HT1080 (cell line): Measurements from ENCODE around the gene F7. TPM values are rescaled to one million over a fixed set of nuclear protein-coding genes. Genes with fewer than 3 reads are reported as not detected.

ENCODE experiments used
- DNase-seq: peaks from one replicate; pipeline ENCODE4 v3.0.0-alpha.2; 2015; ENCODE audit warnings: low read depth
- total RNA-seq: library from RNA; depleted of rRNA; stranded (reverse); fragments of >200 nt; shearing (Covaris generic); gene quantifications from 2 replicates; pipeline ENCODE4 v1.2.3, GENCODE V29; 2014

Gene F7
- total RNA-seq, 1 experiment from 2014 or later = 0.10 TPM

DNA sequence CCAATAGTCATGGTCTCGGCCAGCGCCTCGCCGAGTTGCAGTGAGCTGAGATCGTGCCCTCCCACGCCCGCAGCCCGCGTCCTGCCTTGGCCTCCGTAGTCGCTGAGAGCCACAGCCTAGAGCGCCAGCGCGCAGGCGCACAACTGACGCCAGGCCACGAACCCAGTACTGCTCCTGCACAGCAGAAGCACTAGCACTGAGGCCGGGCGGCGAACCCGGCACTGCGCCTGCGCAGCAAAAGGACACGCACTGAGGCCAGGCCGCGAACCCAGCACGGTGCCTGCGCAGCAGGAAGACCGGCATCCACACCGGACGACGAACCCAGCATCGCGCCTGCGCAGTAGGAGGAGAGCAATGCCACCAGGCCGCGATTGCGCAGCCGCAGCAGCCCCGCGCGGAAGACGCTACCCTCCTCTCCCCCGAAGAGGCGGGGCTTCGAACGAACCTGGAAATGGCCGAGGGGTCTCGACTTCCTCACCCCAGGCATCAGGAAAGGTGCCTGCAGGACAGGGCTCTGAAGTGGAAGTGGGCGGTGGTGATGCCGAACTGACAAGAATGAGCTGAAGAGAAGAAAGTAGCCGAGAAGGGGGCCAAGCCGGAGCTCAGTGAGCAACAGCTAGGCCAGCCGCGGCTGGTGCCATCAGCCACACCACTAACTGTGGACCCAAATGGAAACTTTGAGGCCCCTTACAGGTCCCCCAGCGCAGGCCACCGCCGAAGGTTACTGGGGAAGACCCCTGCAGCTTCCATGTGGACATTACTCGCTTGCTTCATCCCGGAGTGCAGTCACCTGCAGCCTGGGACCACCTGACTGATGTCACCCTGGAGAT lies 24.5 kb downstream of the F7 start:
- DNase-seq = no peak

DNA sequence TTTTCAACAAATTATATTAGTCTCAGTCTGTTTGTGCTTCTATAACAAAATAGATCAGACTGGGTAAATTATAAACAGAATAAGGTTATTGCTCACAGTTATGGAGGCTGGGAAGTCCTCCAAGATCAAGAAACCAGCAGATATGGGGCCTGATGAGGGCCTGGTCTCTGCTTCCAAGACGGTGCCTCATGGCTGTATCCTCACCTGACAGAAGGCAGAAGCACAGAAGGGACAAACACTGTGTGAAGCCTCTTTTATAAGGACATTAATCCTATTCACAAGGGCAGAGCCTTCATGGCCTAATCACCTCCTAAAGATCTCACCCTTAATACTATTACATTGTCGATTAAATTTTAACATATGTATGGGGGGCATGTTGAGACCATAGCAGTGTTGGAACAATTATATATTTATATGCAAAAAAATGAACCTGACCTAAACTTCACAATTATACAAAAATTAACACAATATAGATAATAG lies 29.7 kb downstream of the F7 start:
- DNase-seq = no peak

- no peak for DNase-seq
Measured at GRCh38 chr13:113137691-113138298, 32.2 kb downstream of the F7 start.

- no peak for DNase-seq
Measured at GRCh38 chr13:113138792-113139551, 33.4 kb downstream of the F7 start.

DNA sequence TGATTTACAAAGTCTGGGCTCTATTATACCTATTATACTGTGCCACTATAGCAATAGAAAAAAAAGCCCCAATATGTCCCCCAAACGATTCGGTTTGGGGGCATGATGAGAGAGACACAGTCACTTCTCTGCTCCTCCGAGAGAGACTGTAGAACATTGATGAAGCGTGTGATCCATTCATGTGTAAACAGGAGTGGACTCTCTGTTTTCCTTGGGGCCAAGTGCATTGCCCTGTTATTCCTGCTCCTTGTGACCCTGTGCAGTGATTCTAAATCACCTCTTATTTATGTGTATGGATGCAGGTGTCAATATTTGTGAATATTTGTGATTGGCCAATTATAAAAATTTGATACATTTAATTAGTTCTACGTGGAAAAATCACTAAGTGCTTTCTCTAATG lies 34.0 kb downstream of the F7 start:
- no peak for DNase-seq

GRCh38 chr13:113140677-113141600 lies 35.3 kb downstream of the F7 start:
- no peak for DNase-seq

DNA sequence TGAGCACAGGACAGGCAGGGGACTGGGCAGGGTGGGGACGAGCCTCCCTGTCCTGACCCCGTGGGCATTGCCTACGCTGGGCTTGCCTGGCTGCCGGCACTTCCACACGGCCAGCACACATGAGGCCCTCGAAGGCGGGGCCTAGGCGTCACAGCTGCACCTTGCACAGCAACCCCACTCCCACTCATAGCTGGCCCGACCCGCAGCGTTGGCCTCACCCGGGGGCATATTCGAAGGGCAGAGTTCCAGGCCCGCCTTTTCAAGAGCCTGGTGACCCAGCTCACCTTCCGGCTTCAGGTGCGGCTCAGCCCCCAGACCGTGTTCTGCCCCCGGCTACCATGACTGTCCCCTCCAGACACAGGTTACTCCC lies 36.0 kb downstream of the F7 start:
- DNase-seq = no peak

DNA sequence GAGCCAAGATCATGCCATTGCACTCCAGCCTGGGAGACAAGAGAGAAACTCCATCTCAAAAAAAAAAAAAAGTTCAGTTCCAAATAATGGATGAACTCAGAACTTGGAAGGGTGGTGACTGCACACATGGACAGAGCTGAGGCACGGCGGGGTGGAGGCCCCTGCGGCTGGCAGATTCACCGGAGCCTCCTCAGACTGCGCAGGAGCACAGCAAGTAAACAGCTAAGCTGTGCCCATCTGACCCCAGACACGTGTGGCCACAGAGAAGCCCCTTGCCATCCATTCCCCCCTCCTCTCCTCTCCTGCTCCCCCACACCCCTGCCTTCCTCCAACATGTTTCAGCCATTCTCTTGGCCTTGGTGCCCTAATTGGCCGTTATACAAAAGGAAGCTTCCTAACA lies 37.3 kb downstream of the F7 start:
- DNase-seq = no peak

DNA sequence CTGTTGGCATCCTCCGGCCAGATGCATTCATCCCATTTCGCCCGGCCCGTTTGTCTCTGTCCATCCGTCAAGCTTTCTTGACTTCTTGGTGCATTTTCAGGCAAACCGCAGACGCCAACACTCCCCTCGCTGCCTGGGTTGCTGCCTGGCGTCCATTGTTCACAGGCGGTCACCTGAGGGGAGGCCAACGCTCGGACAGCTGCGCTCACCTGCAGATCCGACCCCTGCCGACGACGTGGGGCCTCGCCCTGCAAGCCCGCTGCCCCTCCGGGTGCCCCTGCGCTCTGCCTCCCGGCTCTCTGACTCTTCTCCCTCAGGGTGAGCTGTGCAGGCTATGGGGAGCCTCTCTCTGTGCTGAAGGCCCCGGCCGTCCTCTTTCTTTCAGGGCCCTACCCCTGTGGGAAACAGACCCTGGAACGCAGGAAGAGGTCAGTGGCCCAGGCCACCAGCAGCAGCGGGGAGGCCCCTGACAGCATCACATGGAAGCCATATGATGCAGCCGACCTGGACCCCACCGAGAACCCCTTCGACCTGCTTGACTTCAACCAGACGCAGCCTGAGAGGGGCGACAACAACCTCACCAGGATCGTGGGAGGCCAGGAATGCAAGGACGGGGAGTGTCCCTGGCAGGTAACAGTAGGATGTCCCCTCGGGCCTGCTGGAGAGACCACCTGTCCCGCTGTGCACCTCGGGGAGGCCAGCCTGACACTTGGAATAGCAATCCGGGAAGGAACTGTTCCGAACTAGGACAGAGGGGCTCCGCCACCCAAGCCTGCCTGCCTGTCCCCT lies 38.1 kb downstream of the F7 start:
- DNase-seq = no peak

DNA sequence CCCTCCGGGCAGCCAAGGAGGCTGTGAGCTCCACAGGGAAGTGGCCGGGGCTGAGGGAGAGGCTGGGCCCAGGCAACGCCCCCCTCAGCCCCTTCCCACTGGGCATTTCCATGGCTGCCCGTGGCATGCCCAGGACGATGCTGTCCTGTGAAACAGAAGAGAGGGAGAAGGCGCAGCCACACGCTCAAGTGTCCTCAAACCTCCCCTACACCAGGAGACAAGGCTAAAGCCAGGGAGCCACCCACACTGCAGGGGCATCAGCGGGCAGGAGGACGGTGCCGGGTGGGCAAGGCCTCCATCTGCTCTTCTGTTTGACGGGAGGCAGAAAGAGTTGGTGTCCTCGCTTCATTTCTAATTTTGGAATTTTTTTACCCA lies 38.7 kb downstream of the F7 start:
- no peak for DNase-seq

- no peak for DNase-seq
Measured at GRCh38 chr13:113145496-113145895, 39.9 kb downstream of the F7 start.

DNA sequence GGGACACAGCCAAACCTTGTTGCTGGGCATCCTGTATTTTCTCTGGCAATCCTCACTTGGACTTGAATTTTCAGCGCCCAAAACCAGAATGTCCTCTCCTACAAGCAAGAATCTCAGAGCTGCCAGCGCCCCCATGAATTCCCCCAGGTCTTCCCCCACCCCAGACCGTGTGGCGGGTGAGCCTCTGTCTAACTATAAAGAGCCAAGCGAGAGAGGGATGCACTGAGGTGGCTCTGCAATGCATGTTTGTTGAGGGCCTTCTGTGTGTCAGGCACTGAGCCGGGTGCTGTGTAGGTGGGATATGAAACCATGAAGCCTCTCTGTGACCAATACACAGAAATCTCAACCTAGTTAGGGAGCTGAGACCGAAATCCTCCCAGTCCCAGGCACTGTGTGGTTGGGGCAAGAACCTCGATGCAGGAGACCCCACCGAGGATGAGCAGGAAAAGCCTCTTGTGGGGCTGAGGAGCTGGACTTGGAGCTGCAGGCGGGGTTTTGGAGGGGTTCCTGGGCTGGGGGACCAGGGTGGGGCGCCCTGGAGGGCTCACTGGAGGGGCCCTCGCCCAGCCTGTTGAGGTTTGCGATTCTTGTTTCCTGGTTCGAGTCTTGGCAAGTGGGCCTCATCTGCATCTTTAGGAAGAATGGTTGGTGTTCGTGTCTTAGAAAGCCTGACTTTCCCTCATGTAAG lies 40.5 kb downstream of the F7 start:
- DNase-seq = no peak

- no peak for DNase-seq
Measured at GRCh38 chr13:113146750-113147149, 41.2 kb downstream of the F7 start.

GRCh38 chr13:113147206-113147605 lies 41.6 kb downstream of the F7 start:
- no peak for DNase-seq

- no peak for DNase-seq
Measured at GRCh38 chr13:113148407-113148806, 42.8 kb downstream of the F7 start.

DNA sequence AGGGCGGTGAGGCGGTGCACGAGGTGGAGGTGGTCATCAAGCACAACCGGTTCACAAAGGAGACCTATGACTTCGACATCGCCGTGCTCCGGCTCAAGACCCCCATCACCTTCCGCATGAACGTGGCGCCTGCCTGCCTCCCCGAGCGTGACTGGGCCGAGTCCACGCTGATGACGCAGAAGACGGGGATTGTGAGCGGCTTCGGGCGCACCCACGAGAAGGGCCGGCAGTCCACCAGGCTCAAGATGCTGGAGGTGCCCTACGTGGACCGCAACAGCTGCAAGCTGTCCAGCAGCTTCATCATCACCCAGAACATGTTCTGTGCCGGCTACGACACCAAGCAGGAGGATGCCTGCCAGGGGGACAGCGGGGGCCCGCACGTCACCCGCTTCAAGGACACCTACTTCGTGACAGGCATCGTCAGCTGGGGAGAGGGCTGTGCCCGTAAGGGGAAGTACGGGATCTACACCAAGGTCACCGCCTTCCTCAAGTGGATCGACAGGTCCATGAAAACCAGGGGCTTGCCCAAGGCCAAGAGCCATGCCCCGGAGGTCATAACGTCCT lies 43.4 kb downstream of the F7 start:
- no peak for DNase-seq

DNA sequence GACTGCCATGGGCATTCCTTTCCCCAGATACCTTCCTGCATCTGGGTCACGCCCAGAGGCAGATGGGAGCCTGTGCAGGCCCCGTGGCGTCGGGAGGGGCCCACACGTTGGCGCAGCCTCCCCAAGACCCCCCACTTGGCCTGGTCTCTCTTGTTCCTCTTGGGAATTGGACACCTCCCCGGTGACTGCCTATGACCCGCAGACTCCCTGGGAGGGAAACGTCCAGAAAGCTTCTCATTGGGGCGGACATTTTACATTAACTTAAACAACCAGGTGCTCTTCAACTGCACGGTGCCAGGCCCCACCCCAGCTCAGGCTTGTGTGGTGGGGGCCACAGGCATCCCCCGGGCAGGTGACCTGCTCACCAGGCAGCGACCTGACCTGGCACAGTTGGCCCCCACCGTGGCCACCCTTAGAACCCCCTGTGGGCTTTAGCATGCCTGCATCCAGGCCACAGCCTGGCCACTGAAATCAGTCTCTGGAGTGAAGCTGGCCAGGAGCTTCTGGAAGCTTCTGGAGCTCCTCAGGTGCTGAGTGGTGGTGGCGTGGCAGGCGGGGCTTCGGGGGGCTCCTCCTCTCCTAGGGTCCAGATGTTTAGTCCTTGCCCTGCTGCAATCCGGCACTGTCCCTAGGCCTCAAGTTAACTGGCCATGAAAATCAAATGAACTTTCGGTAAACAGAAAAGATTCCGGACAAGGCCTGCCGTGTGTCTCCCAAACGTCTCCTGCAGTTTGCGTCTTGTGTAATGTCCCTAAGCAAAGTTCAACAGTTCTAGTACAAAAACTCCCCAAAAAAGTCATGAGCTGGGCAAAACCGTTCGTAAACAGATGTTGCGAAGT lies 44.3 kb downstream of the F7 start:
- no peak for DNase-seq

- no peak for DNase-seq
Measured at GRCh38 chr13:113150550-113151365, 45.2 kb downstream of the F7 start.
